Neural cell (in vitro differentiated cells): Measurements from ENCODE around the gene FARP1. TPM values are rescaled to one million over a fixed set of nuclear protein-coding genes. Genes with fewer than 3 reads are reported as not detected.

Source experiments
- H2AFZ ChIP-seq: fragments of 200-600, 300-800 bp; sonication (generic), shearing (Covaris generic); 2 replicates; pipeline ENCODE4 v1.6.0; 2014; ENCODE audit warnings: low read depth, mild to moderate bottlenecking, antibody characterized with exemption, low read length, moderate library complexity
- H3F3A ChIP-seq: fragments of 200-600 bp; shearing (Covaris generic); 2 replicates; pipeline ENCODE4 v1.6.1; 2016; ENCODE audit warnings: mild to moderate bottlenecking, moderate library complexity, mixed read lengths, antibody characterized with exemption, low read length; ENCODE audit not compliant: insufficient read depth, poor library complexity, severe bottlenecking
- H3K27ac ChIP-seq: fragments of 200-600, 300-800 bp; sonication (generic), shearing (Covaris generic); 2 replicates; pipeline ENCODE4 v1.5.1; 2014; ENCODE audit warnings: mild to moderate bottlenecking, low read length, moderate library complexity
- H3K27me3 ChIP-seq: fragments of 300-800, 200-600 bp; sonication (generic), shearing (Covaris generic); 2 replicates; pipeline ENCODE4 v1.6.0; 2014; ENCODE audit warnings: mild to moderate bottlenecking, low read depth, low read length, moderate library complexity; ENCODE audit not compliant: insufficient read depth
- H3K36me3 ChIP-seq: fragments of 300-800, 200-600 bp; sonication (generic), shearing (Covaris generic); 2 replicates; pipeline ENCODE4 v1.5.1; 2014; ENCODE audit warnings: mild to moderate bottlenecking, antibody characterized with exemption, low read length, moderate library complexity; ENCODE audit not compliant: insufficient read depth
- H3K4me2 ChIP-seq: fragments of 300-800, 200-600 bp; sonication (generic), shearing (Covaris generic); 2 replicates; pipeline ENCODE4 v1.6.0; 2014; ENCODE audit warnings: mild to moderate bottlenecking, low read length
- H3K4me3 ChIP-seq: fragments of 300-800, 200-600 bp; sonication (generic), shearing (Covaris generic); 2 replicates; pipeline ENCODE4 v1.5.1; 2014; ENCODE audit warnings: mild to moderate bottlenecking, low read length, moderate library complexity
- H3K79me2 ChIP-seq: fragments of 200-600 bp; shearing (Covaris generic); replicated peaks from 2 replicates; pipeline ENCODE4 v1.6.0; 2014; ENCODE audit warnings: mild to moderate bottlenecking, low read length, moderate library complexity; ENCODE audit not compliant: insufficient read depth
- H3K9ac ChIP-seq: fragments of 300-800, 200-600 bp; sonication (generic), shearing (Covaris generic); 2 replicates; pipeline ENCODE4 v1.6.1; 2016; ENCODE audit warnings: mild to moderate bottlenecking, low read length, mixed read lengths
- H3K9me2 ChIP-seq: fragments of 200-600 bp; shearing (Covaris generic); 2 replicates; pipeline ENCODE4 v1.6.1; 2016; ENCODE audit warnings: mild to moderate bottlenecking, low read length, mixed read lengths; ENCODE audit not compliant: insufficient read depth
- H3K9me3 ChIP-seq: fragments of 200-600, 300-800 bp; sonication (generic), shearing (Covaris generic); 2 replicates; pipeline ENCODE4 v1.6.1; 2016; ENCODE audit warnings: mild to moderate bottlenecking, mixed run types, low read length, moderate library complexity, mixed read lengths
- H4K20me1 ChIP-seq: fragments of 200-600 bp; shearing (Covaris generic); 2 replicates; pipeline ENCODE4 v1.6.1; 2016; ENCODE audit warnings: mild to moderate bottlenecking, mixed run types; ENCODE audit not compliant: insufficient read depth
- CTCF ChIP-seq: fragments of 450-650 bp; IDR thresholded peaks from 2 replicates; pipeline ENCODE4 v1.5.1; 2014; ENCODE audit warnings: antibody characterized with exemption, mild to moderate bottlenecking, moderate library complexity; ENCODE audit not compliant: poor library complexity, severe bottlenecking
- EP300 ChIP-seq: fragments of 450-650 bp; conservative IDR thresholded peaks from 2 replicates; pipeline ENCODE4 v1.6.1; 2014; ENCODE audit warnings: antibody characterized with exemption, mild to moderate bottlenecking, moderate library complexity; ENCODE audit not compliant: poor library complexity, severe bottlenecking
- EZH2 ChIP-seq: fragments of 200-600, 300-800 bp; shearing (Covaris generic), sonication (generic); IDR thresholded peaks from 2 replicates; pipeline ENCODE4 v1.6.1; 2014; ENCODE audit warnings: antibody characterized with exemption, low read length, borderline replicate concordance, mild to moderate bottlenecking; ENCODE audit not compliant: insufficient read depth, poor library complexity, severe bottlenecking
- MXI1 ChIP-seq: fragments of 450-650 bp; conservative IDR thresholded peaks from 2 replicates; pipeline ENCODE4 v1.6.1; 2014; ENCODE audit warnings: antibody characterized with exemption, mild to moderate bottlenecking; ENCODE audit not compliant: poor library complexity, severe bottlenecking
- POLR2AphosphoS5 ChIP-seq: IDR thresholded peaks from 2 replicates; pipeline ENCODE4 v1.6.1; 2012
- RAD21 ChIP-seq: fragments of 450-650 bp; conservative IDR thresholded peaks from 2 replicates; pipeline ENCODE4 v1.6.1; 2014; ENCODE audit warnings: antibody characterized with exemption, mild to moderate bottlenecking, moderate library complexity
- REST ChIP-seq: IDR thresholded peaks from 2 replicates; pipeline ENCODE4 v1.6.1; 2012; ENCODE audit warnings: borderline replicate concordance
- SMC3 ChIP-seq: fragments of 450-650 bp; conservative IDR thresholded peaks from 2 replicates; pipeline ENCODE4 v1.6.1; 2014; ENCODE audit warnings: antibody characterized with exemption, mild to moderate bottlenecking, moderate library complexity; ENCODE audit not compliant: poor library complexity
- TAF1 ChIP-seq: IDR thresholded peaks from 2 replicates; pipeline ENCODE4 v1.6.1; 2012; ENCODE audit warnings: low read depth
- polyA plus RNA-seq: library from polyadenylated mRNA; depleted of rRNA; stranded (reverse); fragments of >200 nt; gene quantifications from 2 replicates; pipeline ENCODE4 v1.2.3, GENCODE V29; 2014

Gene FARP1
- polyA plus RNA-seq, 1 donor from 2014 or later = 19.7 TPM

GRCh38 chr13:98386637-98387036, 243.7 kb downstream of the FARP1 start:
- Histone ChIP-seq H3K36me3 (peaks cover 9% of the 10 kb centered on the region), H4K20me1 (no peaks in the 10 kb centered on the region), H3K4me3 (no peak overlapping the region), H2AFZ (no peak overlapping the region), H3K9me2 (no peaks in the 10 kb centered on the region), H3K4me2 (no peak overlapping the region), H3K79me2 (no peaks in the 10 kb centered on the region), H3K27ac (no peak overlapping the region), H3F3A (no peaks in the 10 kb centered on the region), H3K9me3 (no peaks in the 10 kb centered on the region), H3K9ac (no peak overlapping the region), H3K27me3 (no peaks in the 10 kb centered on the region)
- TF ChIP-seq CTCF (no peak), RAD21 (no peak), EP300 (no peak), MXI1 (no peak), REST (no peak), SMC3 (no peak), EZH2 (no peak), POLR2AphosphoS5 (no peak), TAF1 (no peak)

- Histone ChIP-seq H3K9ac (no peak overlapping the region), H4K20me1 (no peaks in the 10 kb centered on the region), H3K4me2 (no peak overlapping the region), H3K36me3 (peaks cover 9% of the 10 kb centered on the region), H3K9me2 (no peaks in the 10 kb centered on the region), H3K27ac (no peak overlapping the region), H3F3A (no peaks in the 10 kb centered on the region), H3K4me3 (no peak overlapping the region), H3K9me3 (no peaks in the 10 kb centered on the region), H3K27me3 (no peaks in the 10 kb centered on the region), H3K79me2 (no peaks in the 10 kb centered on the region), H2AFZ (no peak overlapping the region)
- TF ChIP-seq TAF1 (no peak), EZH2 (no peak)
These were observed 246.4 kb downstream of the FARP1 start for GRCh38 chr13:98389319-98389718.
